NCI-H1105 treated with DMSO at 0.1 percent for 48 hours (cell line): ENCODE measurements around the gene YIPF1.
"Not testable (repeated sequence)": the region's sequence is repeated elsewhere in the genome, so short reads cannot be mapped to it uniquely, and the experiment has no call there.

Source experiments
- DNase-seq: peaks from one replicate; lab custom pipeline; 2025; lab: John Stamatoyannopoulos, UW

The YIPF1 gene

DNA sequence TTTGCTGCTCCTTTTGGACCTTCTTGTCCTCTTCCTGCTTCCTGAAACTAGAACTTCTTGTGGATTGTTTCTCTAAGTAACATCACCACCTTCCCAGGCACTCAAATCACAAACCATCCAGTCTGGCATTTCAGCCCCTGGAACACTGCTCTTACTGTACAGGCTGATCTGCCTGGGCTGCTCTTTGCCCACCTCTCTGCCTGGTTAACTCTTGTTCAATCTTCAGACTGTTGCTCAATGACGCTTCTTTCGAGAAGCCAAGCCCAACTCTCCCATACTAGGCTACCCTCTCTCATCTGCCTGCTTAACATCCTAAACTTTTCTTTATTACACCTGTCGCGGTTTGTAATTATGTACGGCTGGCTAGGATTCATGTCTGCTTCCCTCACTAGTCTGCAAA lies 5.0 kb upstream of the YIPF1 start:
- no peak for DNase-seq

DNA sequence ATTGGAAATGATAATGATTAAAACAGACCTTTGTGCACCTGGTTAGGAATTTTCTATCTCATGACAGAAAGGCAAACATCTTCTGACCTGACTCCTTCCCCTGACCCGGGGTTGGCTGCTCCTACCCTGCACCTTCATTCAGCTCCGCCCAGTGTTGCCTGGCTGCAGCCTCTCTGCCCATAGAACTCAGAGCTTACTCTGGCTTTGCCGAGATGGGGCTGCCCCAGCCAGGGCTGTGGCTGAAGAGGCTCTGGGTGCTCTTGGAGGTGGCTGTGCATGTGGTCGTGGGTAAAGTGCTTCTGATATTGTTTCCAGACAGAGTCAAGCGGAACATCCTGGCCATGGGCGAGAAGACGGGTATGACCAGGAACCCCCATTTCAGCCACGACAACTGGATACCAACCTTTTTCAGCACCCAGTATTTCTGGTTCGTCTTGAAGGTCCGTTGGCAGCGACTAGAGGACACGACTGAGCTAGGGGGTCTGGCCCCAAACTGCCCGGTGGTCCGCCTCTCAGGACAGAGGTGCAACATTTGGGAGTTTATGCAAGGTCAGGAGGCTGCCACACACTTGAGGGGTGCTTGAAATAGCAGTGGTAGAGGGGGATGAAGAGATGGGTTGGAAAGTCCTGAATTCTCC lies 4.5 kb upstream of the YIPF1 start, which contains the start of gene DIO1:
Gene DIO1, plus strand, starts transcription at position 189 of the 638 bp plus-strand sequence. Its CDS starts 24 bp downstream, at position 213.
- DNase-seq, result no peak

DNA sequence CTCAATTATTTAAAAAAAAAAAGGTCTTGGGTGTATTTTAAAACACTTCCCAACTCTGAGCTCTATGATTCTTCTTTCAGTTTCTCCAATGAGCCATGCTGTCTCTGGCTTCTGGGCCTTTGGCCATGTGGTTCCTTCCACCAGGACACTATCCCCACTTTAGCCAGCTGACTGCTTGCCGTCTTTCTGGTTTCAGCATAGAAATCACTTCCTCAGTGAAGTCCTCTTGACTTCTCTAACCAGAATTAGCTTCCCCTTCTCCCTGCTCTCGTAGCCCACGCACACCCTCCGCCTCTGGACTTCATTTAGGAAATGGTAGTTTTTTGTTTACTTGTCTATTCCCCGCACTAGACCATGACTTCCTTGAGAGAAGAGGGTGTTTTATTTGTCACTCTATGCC lies 3.3 kb upstream of the YIPF1 start:
- DNase-seq, result no peak

DNA sequence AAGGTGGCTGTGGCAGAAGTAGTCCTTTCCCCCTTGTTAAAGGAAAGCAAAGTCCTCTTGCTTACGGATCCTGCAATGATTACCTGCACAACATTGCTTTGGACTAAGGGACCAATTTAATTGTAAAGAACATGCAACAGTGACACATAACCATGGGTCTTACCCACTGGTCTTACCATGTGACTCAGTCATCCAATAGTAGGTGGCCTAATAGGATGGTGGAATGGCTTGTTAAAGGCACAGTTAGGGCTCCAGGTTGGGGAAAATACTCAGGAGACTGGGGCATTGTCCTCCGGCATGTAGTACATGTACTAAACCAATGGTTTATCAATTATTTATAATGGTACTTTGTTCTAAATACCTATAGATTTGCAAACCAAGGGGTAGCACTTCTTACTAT lies 2.1 kb upstream of the YIPF1 start:
- no peak for DNase-seq

DNA sequence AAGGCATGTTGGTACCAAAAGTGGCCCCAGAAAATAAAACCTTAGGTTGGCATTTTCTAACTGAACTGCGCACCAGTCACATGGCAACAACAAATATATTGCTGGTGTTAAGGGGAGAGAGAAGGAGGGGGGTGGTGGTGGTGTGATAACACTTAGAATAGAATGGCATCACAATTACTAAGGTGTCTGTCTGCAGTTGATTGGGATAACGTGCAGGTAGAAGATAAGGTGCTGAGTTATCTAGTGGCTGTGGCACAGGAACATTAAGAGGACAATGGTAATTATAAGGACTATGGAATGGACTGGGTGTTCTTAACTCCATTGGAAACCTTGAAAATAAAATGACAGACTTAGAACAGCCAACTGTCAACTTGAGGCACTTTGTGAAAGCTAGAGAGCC lies 1.4 kb upstream of the YIPF1 start:
- no peak for DNase-seq

DNA sequence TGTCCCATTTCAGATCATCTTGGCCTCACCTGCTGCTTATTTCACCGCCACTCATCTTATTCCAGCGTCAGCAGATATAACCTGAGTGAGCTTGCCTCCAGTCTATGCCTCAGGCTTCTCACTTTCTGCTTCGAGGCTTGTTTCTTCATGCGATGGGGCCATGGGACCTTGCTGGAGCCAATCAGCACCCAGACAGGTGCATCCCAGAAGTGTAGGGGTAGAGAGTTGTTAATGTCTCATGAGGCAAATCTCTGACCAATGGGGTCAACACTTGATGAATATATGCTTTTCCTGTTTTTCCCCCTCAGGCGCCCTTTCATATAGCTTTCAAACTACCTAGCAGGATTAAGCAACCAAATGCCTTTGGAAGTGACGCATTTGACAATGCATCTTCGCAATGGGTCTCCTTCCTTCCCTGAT lies 935 bp upstream of the YIPF1 start:
- no peak for DNase-seq

DNA sequence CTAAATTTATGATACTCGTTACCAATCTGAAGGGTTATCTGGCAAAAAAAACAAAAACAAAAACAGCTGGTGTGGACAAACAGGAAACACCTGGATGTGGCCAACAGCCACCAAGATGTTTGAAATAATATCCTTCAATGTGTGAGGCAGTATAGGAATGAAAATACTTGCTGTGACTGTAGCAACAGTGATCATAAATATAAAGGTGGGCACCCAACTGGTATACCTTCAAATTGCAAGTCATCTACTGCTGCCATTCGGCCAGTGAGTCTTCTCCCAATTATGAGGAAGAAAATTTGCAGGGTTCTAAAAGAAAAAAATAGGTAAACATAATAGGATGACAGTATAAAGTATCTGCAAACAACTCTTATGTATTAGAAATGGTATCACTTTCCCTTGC lies 916 bp downstream of the YIPF1 start:
- DNase-seq, result no peak

DNA sequence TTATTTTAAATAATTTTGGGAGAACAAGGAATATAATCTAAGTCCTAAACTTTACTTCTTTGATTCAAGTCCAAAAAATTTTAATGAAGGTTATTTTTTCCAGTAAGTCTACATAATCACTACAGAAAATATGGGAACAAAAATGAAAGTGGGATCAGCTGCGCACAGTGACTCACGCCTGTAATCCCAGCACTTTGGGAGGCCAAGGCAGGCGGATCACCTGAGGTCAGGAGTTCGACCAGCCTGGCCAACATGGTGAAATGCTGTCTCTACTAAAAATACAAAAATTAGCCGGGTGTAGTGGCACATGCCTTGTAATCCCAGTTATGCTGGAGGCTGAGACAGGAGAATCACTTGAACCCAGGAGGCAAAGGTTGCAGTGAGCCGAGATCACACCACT lies 6.0 kb downstream of the YIPF1 start:
- not testable (repeated sequence) for DNase-seq

DNA sequence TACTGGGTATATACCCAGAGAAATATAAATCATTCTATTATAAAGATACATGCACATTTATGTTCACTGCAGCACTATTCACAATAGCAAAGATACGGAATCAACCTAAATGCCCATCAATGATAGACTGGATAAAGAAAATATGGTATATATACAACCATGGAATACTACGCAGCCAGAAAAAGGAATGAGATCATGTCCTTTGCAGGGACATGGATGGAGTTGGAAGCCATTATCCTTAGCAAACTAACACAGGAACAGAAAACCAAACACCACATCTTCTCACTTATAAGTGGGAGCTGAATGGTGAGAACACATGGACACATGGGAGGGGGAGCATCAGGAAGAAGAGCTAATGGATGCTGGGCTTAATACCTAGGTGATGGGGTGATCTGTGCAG lies 7.7 kb downstream of the YIPF1 start:
- not testable (repeated sequence) for DNase-seq

DNA sequence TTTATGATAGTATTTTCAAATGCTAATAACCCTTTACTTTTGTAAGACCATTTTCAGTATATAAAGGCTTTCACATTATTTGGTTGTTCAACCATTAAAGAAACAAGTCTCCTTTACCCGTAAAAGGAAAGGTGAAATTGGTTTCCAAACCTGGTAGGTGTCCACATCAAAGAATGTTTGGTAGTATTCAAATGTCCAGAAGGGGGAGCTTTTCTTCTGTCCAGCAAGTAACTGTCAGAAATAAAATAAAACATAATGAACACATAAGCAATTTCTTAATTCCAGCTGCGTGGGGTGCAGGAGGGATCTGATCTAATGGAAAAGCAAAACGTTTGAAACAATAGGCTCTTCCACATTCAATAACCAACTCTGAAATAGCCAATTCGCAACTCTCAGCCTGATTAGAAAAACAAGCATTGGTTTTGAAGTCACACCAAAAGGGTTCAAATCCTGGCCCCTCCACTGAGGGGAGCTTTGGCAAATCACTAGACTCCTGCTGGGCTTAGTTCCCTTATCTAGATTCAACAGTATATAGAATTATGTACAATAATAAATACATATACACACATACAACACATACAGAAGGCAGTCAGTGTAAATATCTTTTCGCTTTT lies 11.0 kb downstream of the YIPF1 start:
- peak; percentile 72 for DNase-seq

DNA sequence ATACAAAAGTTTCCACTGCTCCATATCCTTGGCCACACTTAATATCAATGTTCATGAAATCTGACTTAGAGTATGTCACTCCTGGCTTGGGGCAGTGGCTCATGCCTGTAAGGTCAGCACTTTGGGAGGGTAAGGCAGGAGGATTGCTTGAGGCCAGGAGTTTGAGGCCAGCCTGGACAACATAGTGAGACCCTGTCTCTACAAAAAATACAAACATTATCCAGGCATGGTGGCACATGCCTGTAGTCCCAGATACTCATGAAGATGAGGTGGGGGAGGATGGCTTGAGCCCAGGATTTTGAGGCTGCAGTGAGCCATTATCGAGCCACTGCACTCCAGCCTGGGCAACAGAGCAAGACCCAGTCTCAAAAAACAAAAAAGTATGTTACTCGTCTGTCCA lies 14.4 kb downstream of the YIPF1 start:
- DNase-seq, result not testable (repeated sequence)

DNA sequence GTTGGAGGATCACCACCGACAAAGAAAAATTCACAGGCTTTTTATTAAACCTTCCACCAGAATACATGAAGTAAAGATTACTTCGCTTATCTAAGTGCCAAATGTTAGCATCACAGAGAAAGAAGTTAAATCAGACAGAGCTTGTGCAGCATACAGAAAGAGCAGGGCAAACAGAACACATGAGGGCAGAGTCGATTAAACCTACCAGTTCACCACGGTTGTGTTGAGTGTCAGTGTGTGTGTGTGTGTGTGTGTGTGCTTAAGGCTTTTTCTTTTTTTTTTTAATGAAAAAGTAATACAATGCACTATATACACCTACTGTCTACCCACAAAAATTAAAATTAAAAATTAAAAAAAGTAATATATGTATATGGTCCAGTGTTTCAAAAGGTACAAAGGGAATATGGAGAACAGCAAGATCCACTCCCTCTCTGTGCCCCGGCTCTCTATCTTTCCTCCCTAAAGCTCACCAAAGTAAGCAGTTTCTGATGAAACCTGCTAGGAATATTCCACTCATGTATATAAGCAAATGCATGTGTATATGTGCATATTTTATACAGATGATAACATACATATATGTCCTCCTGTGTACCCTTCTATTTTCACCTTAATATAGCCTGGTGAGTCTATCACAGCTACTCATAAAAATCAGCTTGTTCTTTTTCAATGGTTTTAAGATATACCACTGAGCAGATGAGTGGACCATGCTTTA lies 17.7 kb downstream of the YIPF1 start:
- DNase-seq, result no peak

DNA sequence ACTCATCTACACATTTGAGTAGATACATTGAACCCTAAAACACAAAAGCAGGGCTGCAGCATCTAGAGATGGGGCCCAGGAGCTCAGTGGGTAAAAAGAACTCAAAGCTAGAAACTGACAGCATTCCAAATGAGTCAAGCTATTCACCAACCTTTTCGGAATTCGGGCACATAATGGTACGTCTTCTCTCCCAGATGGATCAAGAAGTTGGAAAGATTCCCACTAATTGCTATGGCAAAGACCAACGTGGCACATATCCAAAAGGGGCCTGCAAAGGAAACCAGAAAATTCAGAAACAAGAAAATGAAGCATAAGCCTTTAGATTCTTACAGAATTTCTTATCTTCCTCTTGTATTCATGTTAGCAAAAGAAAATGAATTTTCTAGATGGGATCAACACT lies 18.4 kb downstream of the YIPF1 start:
- no peak for DNase-seq

DNA sequence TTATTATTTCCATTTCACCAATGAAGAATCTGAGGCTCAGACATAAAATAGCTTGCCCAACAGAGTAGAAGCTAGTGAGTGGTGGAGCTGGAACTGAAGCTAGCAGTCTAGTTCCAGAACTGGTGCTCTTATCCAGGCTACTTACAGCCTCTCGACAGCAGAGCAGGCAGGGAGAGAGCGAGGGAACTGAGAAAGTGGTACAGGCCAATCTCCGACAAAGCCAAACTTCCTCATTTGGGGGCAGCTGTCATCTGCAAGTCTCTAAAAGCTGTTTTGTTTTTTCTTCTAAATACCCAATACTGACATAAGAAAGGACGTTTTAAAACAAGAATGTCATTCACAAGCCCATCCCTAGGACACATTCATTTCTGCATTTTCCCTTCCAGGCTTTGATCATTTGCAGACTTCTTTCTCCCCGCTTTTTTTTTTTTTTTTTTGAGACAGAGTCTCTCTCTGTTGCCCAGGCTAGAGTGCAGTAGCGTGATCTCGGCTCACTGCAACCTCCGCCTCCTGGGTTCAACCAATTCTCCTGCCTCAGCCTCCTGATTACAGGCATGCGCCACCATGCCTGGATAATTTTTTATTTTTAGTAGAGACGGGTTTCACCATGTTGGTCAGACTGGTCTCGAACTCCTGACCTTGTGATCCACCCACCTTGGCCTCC lies 20.0 kb downstream of the YIPF1 start:
- no peak for DNase-seq

DNA sequence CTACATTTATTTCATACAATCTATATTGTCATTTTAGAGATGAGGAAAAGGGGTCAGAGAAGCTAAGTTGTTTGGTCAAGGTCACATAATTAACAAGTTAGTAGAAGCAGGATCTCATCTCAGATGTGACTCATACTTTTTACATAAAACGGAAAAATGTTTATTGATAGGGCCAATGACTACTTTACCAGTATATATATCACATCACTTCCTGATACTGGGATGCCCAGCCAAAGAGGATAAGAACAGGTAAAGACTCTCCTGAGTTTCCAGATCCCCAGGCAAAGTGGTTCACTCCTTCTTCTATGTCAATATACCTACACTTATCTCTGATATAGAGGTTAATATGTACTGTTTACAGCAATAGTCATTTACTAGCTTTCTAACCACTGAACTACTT lies 21.0 kb downstream of the YIPF1 start:
- DNase-seq, result no peak

DNA sequence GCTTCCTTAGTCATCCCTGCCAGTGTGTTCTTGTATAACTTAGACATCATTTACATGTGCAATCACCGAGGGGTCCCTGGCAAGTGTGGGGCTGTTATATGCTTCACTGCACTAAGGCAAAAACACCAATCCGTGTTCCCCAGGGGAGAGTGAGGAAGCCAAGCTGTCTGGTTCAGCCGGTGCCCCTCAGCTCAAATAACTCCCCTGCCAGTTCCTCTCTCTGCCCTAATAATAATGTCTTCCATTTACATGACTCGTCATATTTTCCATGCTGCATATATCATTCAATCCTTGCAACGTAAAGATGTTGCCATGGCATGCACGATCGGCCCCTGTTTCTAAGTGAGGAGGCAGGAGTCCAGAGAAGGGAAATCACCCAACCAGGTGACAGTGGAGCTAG lies 27.1 kb downstream of the YIPF1 start:
- DNase-seq, result no peak

DNA sequence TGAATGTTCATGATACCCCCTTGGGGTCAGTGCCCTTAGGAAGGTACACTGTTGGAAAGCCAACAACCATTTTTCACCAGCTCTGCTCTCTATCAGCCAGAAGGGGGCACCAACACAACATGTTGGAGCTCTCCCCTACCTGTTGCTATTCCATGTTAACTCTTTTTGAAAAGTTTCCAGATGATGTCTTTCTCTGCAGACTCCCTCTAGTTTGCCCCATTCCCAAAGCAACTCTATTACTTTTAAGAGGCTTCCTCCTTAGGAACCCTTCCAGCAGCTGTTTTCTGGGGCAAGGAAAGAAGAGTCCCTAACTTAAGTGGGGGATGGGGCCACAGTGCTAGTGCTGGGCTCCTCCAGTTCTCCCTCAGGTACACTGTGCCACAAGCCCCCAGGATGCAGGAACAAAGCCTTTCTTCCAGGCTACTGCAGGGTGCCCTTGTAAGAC lies 28.6 kb downstream of the YIPF1 start:
- peak; percentile 77 for DNase-seq

DNA sequence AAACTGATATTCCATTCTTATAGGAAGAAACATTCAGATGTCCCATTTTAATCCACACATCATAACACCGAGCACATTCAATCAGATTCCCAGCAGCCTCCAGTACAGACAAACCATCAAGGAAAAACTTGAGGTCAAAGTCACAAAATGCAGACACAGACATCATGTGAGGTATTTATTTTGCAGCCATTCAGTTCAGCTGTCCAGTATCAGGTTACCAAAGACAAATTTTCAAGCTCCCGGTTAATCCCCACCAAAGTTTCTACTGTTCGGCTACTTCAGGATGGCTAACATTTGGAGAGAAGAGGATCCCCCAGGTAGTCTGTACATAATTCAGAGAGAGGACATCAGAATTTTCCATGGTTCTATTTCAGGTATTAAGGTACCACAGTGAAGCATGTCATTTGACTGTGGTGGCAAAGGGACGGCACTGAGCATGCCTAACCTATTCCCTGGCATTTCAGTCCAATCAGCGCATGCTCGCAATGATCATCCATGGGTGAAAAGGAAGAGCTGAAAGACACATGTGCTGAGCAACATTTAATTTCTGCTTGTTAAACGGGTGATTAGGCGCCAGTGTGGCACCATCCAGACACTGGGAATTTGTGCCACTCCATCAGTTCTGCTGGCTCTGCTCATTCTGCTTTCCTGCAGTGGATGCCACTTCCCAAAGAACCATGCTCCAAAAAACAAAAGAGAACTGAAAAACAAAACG lies 37.9 kb downstream of the YIPF1 start:
- DNase-seq, result no peak

DNA sequence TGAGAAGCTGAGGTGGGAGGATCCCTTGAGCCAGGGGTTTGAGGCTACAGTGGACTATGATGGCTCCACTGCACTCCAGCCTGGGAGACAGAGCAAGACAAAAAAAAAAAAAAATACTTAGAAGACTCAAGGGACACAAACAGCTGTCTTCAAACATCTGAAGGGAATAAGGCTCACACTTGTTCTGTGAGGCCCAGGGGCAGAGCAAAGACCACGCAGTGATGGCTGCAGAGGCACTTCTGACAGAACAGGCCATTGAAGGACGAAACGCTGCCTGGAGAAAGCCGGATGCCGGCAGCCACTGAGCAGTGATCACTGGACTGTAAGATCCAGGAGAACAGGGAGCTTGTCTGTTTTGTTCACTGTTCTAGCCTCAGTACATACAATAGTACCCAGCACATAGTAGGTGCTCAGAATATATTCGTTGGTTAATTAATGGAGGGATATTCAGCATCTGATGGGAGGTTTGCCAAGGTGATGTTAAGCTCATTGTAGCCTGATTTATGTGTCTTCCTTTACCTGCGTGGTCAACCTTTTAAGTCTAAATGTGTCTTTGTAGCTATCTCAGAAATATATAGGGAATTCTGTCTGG lies 39.4 kb downstream of the YIPF1 start:
- DNase-seq, result no peak

DNA sequence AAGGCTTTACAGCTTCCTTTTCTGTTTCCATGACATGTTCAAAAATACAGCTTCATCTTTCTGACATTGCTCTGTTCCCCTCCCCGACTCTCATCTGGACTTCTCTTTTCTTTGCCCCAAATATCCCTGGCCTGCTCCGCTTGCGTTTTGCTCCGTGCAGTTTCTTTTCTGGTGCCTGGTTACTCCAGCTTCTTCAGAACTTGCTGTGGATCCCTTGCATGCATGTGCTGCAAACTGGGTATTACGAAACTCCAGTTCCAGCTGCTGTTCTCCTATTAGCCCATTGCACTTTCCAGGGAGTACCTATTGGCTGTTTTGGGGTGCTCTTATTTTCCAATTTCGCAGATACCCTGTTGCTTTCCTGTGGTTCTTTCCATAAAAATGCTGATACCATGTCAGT lies 41.6 kb downstream of the YIPF1 start:
- no peak for DNase-seq

DNA sequence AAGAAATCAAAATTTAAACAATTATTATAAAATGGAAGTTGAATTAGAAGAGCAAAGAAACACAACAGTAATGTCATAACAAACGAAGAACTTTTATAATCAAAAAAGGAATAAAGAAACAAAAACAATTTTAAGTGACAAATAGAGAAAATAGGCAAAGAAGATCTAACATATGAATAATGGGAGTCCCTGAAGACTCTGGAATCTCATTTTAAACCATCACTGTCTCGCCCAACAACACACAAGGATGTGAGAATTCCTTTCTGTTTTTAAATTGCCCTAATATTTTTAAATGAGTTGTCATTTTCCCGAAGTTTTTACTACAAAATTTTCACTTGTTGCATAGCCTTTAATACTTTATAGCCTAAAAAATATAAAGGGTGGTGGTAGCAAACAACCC lies 47.2 kb downstream of the YIPF1 start:
- DNase-seq, result no peak

DNA sequence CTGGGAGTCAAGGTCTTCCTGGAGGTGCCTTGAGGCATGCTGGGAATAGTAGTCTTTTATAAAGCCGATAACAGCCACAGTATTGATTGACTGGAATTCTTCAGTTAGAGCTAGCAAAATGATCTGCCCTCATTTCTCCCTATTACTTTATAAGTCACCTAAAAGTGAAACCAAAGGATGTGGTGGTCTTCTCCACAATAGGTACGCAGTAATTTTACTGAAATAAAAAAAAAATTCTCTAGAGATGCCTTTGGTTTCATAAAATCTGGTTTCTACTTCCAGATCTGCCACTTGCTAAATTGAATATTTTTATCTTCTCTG lies 51.0 kb downstream of the YIPF1 start:
- no peak for DNase-seq
